GM12878 (cell line): Measurements from ENCODE around the gene C3orf20. TPM values are rescaled to one million over a fixed set of nuclear protein-coding genes. Genes with fewer than 3 reads are reported as not detected.

Experiments used
- ATAC-seq: fragments of 200-7000 bp; cut with Tn5 transposase; 3 replicates; pipeline ENCODE4 v1.9.1; 2020; ENCODE audit warnings: mild to moderate bottlenecking, moderate library complexity
- BruUV-seq: library from RNA; stranded (reverse); fragments of 400-500 nt; replicated peaks from 2 replicates; lab custom pipeline; 2021; lab: Mats Ljungman, UMichigan
- CTCF ChIA-PET: fragments of 300-600 bp; sonication (Branson Sonifier 250); formaldehyde crosslinking; extraction: SDS; loops from one replicate; lab custom pipeline; 2021; ENCODE audit warnings: inconsistent platforms; lab: Yijun Ruan, JAX
- POLR2A ChIA-PET: fragments of 350-600 bp; formaldehyde crosslinking; extraction: SDS; loops from one replicate; lab custom pipeline; 2021; ENCODE audit warnings: inconsistent platforms; lab: Charles Lee
- RAD21 ChIA-PET: fragments of 300-600 bp; sonication (Branson Sonifier 250); formaldehyde crosslinking; loops from one replicate; lab custom pipeline; 2023; ENCODE audit warnings: antibody characterized with exemption; ENCODE audit not compliant: unreplicated experiment; lab: Charles Lee
- SMC1A ChIA-PET: fragments of 300-600 bp; sonication (Branson Sonifier 250); formaldehyde crosslinking; loops from one replicate; lab custom pipeline; 2023; ENCODE audit not compliant: unreplicated experiment, uncharacterized antibody; lab: Charles Lee
- DNase-seq: peaks from one replicate; pipeline ENCODE4 v3.0.0-alpha.2; 2011; ENCODE audit warnings: low read depth, low spot score
- FAIRE-seq: peaks from 3 replicates; lab custom pipeline; 2011; peaks lifted over from hg19 to GRCh38; lab: Jason Lieb, UNC
- H2AFZ ChIP-seq: 2 replicates; pipeline ENCODE4 v1.6.0; 2011; ENCODE audit warnings: low read depth, low read length, control low read depth; ENCODE audit not compliant: control insufficient read depth
- H3K27ac ChIP-seq: 2 replicates; pipeline ENCODE4 v1.5.1; 2011; ENCODE audit warnings: control low read depth; ENCODE audit not compliant: control insufficient read depth, insufficient read depth
- H3K27me3 ChIP-seq, 2 experiments: replicated peaks in 1 of 2; 2 replicates each; pipeline versions ENCODE4 v1.6.0 to v1.6.1; 2011; ENCODE audit warnings: low read length in 1 of 2; ENCODE audit not compliant: control insufficient read depth in 2 of 2, insufficient read depth in 2 of 2
- H3K36me3 ChIP-seq, 2 experiments: 2 replicates each; pipeline ENCODE4 v1.5.1; 2011; ENCODE audit warnings: low read length in 1 of 2; ENCODE audit not compliant: control insufficient read depth in 2 of 2, insufficient read depth in 2 of 2
- H3K4me1 ChIP-seq: 2 replicates; pipeline ENCODE4 v1.6.1; 2011; ENCODE audit warnings: mild to moderate bottlenecking, low read length, moderate library complexity, mixed read lengths; ENCODE audit not compliant: control insufficient read depth, insufficient read depth
- H3K4me2 ChIP-seq: 2 replicates; pipeline ENCODE4 v1.6.0; 2011; ENCODE audit warnings: control low read depth; ENCODE audit not compliant: control insufficient read depth, insufficient read depth
- H3K4me3 ChIP-seq: fragments of 200-600 bp; sonication (generic); 2 replicates; pipeline ENCODE4 v1.5.1; 2016
- H3K79me2 ChIP-seq: 2 replicates; pipeline ENCODE4 v1.6.0; 2011; ENCODE audit warnings: low read length; ENCODE audit not compliant: control insufficient read depth, insufficient read depth
- H3K9ac ChIP-seq: 2 replicates; pipeline ENCODE4 v1.8.0; 2011; ENCODE audit warnings: low read length, control low read depth, mixed read lengths; ENCODE audit not compliant: control insufficient read depth, insufficient read depth
- H3K9me3 ChIP-seq: replicated peaks from 3 replicates; pipeline ENCODE4 v1.5.1; 2011; ENCODE audit warnings: mild to moderate bottlenecking, low read length; ENCODE audit not compliant: control insufficient read depth, insufficient read depth
- H4K20me1 ChIP-seq: 2 replicates; pipeline ENCODE4 v1.6.0; 2011; ENCODE audit not compliant: control insufficient read depth, insufficient read depth
- FOS ChIP-seq: IDR thresholded peaks from 3 replicates; pipeline ENCODE4 v1.6.1; 2011; ENCODE audit warnings: borderline replicate concordance; ENCODE audit not compliant: insufficient read length; ENCODE audit errors: extremely low read depth
- MXI1 ChIP-seq: fragments of 150-350 bp; IDR thresholded peaks from 2 replicates; pipeline ENCODE4 v1.6.1; 2011; ENCODE audit warnings: low read depth, mild to moderate bottlenecking, inconsistent platforms, low read length, improper control_type of control experiment
- MYB ChIP-seq: fragments of 150-350 bp; IDR thresholded peaks from 2 replicates; pipeline ENCODE4 v1.6.1; 2014; ENCODE audit warnings: mild to moderate bottlenecking, low read depth, low read length, borderline replicate concordance
- RAD21 ChIP-seq: IDR thresholded peaks from 2 replicates; pipeline ENCODE4 v1.6.1; 2011; ENCODE audit warnings: mild to moderate bottlenecking, low read depth, low read length, moderate library complexity; ENCODE audit not compliant: insufficient read depth
- SMC3 ChIP-seq: IDR thresholded peaks from 2 replicates; pipeline ENCODE4 v1.6.1; 2011; ENCODE audit warnings: low read length, improper control_type of control experiment, borderline replicate concordance
- SPI1 ChIP-seq: IDR thresholded peaks from 2 replicates; pipeline ENCODE4 v1.6.1; 2011; ENCODE audit warnings: low read depth, mild to moderate bottlenecking, low read length, moderate library complexity, borderline replicate concordance; ENCODE audit not compliant: insufficient read depth
- YY1 ChIP-seq: IDR thresholded peaks from 2 replicates; pipeline ENCODE4 v1.6.1; 2011; ENCODE audit warnings: low read depth, mild to moderate bottlenecking, low read length
- WGBS: methylation state at CpG from one replicate; pipeline ENCODE4 v1.1.6; 2016; ENCODE audit warnings: low lambda C conversion rate; ENCODE audit not compliant: insufficient replicate concordance, insufficient coverage; ENCODE audit errors: missing lambda C conversion rate; 5-methylcytosine and 5-hydroxymethylcytosine counted together
- in situ Hi-C: fragments of 300-500 bp; cut with MboI; formaldehyde crosslinking; loops from 9 replicates; pipeline ENCODE4 v1.14.3; 2018; ENCODE audit warnings: mixed read lengths
- intact Hi-C: fragments of 100-400 bp; cut with micrococcal nuclease; formaldehyde crosslinking; loops from one replicate; pipeline ENCODE4 v1.14.2; 2022; ENCODE audit not compliant: unreplicated experiment
- polyA plus RNA-seq, 11 experiments: library from polyadenylated mRNA; depleted of rRNA in 4 of 11; unstranded in 6 of 11; stranded (reverse) in 5 of 11; fragments of >200 nt; fragmentation: Nextera tagmentation in 4 of 11; fragmentation: Illumina TruSeq in 1 of 11; extraction: Ambion mirVana in 4 of 11; extraction: Trizol in 1 of 11; gene quantifications; 1 replicate in 1 of 11; 2 replicates in 10 of 11; pipeline versions ENCODE4 v1.2.1 to v1.2.3, GENCODE V29; 2011 to 2016; ENCODE audit warnings: inconsistent platforms in 2 of 11, missing spikeins in 2 of 11, low read depth in 1 of 11
- total RNA-seq, 4 experiments: library from RNA; depleted of rRNA in 3 of 4; stranded (reverse); fragments of >200 nt in 3 of 4; fragmentation: Illumina TruSeq in 1 of 4; extraction: Trizol in 1 of 4; gene quantifications; 2 replicates each; pipeline versions ENCODE4 v1.2.1 to v1.2.3, GENCODE V29; 2013 to 2021
- TF ChIP-seq, protein P1 (sequence below): IDR thresholded peaks from 2 replicates; pipeline ENCODE4 v1.6.1; 2012; ENCODE audit warnings: low read depth, low read length, improper control_type of control experiment
- TF ChIP-seq, protein P2 (sequence below), 3 experiments: IDR thresholded peaks in 2 of 3; conservative IDR thresholded peaks in 1 of 3; 2 replicates each; pipeline ENCODE4 v1.5.1; 2011; ENCODE audit warnings: low read depth in 3 of 3, low read length in 3 of 3, mild to moderate bottlenecking in 3 of 3, control low read depth in 2 of 3, moderate library complexity in 2 of 3, inconsistent platforms in 1 of 3, mixed read lengths in 1 of 3; ENCODE audit not compliant: control insufficient read depth in 2 of 3, insufficient read depth in 1 of 3; ENCODE audit errors: extremely low read depth in 1 of 3

C3orf20 gene
- total and polyA plus RNA-seq, 10 of the 15 experiments (the other 5 are each of a cell fraction or from before 2014, with no cell fraction given) = 0.05 to 2.9 (median 1.0) TPM

DNA sequence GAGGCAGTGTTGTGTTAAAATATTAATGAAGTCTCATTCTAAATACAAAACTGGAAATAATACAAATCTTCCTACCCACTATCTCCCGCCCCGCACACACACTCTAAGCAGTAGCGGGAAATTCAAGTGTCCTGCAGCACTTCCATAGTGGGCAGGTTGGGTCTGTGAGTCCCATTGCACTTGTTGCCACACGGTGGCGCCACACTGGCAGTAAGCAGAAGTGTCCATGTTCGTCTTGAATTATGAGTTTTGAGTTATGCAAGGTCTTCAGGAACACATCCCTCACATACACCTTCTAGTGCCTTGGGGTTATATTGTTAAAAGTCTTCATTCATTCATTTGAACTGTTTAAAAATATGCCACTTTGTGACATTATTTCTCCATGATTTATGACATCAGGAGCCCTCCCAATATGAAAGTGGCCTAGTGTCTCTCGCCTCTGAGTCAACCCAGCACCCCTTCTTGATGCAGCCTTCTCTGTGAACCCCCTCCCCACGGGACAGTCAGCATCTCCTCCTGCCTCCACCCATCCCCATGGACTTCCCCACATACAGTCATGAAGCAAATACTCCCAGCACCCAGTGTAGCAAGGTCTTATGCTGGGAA, 41.0 kb upstream of the C3orf20 start:
- ChIA-PET RAD21 (interaction anchor here (1.4 to 3.6 kb wide), 2 partner anchors 147 to 287 kb away, joined by 5 to 23 read pairs; no protein-coding TSS in a partner anchor), CTCF (interaction anchor here (1.0 to 7.5 kb wide), 2 partner anchors 9 to 148 kb away, joined by 3 to 120 read pairs; no protein-coding TSS in a partner anchor), SMC1A (interaction anchor here (1.2 to 3.9 kb wide), 2 partner anchors 17 to 147 kb away, joined by 3 to 47 read pairs; partner anchors contain the start of gene CCDC174), POLR2A (no interaction called here)
- Histone ChIP-seq H3K4me2 (no peak overlapping the region), H3K79me2 (no peaks in the 10 kb centered on the region), H3K4me3 (no peak overlapping the region), H3K9me3 (no peaks in the 10 kb centered on the region; the same call in 2 of the 3 replicates), H2AFZ (no peak overlapping the region), H4K20me1 (no peaks in the 10 kb centered on the region), H3K27ac (no peak overlapping the region), H3K4me1 (no peaks in the 10 kb centered on the region), H3K9ac (no peak overlapping the region), H3K36me3 (no peaks in the 10 kb centered on the region), H3K27me3 (peaks cover under 1 to 6% of the 10 kb centered on the region in 2 experiments; a peak in 3 of 4 replicates)
- peak; percentile 94 for FAIRE-seq
- intact Hi-C loops (loop anchor here (1.0 to 10.0 kb wide), 3 partner anchors 129 to 287 kb away; no protein-coding TSS in a partner anchor), in situ Hi-C loops (no loop called here)
- TF ChIP-seq SPI1 (peak; percentile 29; the same call in 1 of the 2 replicates), YY1 (peak; percentile 75), MYB (no peak), RAD21 (peak; percentile 64), MXI1 (no peak), FOS (no peak), SMC3 (peak; percentile 87)
- TF ChIP-seq, protein P1, sequence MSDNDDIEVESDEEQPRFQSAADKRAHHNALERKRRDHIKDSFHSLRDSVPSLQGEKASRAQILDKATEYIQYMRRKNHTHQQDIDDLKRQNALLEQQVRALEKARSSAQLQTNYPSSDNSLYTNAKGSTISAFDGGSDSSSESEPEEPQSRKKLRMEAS = no peak
- TF ChIP-seq, protein P2, sequence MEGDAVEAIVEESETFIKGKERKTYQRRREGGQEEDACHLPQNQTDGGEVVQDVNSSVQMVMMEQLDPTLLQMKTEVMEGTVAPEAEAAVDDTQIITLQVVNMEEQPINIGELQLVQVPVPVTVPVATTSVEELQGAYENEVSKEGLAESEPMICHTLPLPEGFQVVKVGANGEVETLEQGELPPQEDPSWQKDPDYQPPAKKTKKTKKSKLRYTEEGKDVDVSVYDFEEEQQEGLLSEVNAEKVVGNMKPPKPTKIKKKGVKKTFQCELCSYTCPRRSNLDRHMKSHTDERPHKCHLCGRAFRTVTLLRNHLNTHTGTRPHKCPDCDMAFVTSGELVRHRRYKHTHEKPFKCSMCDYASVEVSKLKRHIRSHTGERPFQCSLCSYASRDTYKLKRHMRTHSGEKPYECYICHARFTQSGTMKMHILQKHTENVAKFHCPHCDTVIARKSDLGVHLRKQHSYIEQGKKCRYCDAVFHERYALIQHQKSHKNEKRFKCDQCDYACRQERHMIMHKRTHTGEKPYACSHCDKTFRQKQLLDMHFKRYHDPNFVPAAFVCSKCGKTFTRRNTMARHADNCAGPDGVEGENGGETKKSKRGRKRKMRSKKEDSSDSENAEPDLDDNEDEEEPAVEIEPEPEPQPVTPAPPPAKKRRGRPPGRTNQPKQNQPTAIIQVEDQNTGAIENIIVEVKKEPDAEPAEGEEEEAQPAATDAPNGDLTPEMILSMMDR (IDR thresholded peaks at IDR 0.05 in 2 of 3, conservative IDR thresholded peaks at IDR 0.05 in 1 of 3; ENCODE audit: control insufficient read depth in 2 of 3, extremely low read depth in 1 of 3, insufficient read depth in 1 of 3, low read depth in 3 of 3, low read length in 3 of 3) = peak; percentile 70 to 92 (median 85)
- no TSS peak for BruUV-seq
- 14% methylated on average over 8 of the region's 8 CpGs for WGBS
- DNase-seq = peak; percentile 17
- ATAC-seq = peak; percentile 98
